ENCODE data around the gene PPFIA1.

The PPFIA1 gene

GRCh38 chr11:70341881-70342429 lies 71.5 kb downstream of the PPFIA1 start:
- no peak for TF ChIP-seq SP1 (IDR thresholded peaks at IDR 0.05)
- TF ChIP-seq BHLHE40 (IDR thresholded peaks at IDR 0.05; ENCODE audit: borderline replicate concordance) = no peak
- no peak for TF ChIP-seq ARNT (IDR thresholded peaks at IDR 0.05)
- no peak for TF ChIP-seq L3MBTL2 (conservative IDR thresholded peaks at IDR 0.05)
- no peak for TF ChIP-seq FOXK2 (IDR thresholded peaks at IDR 0.05)
- no peak for TF ChIP-seq ELF4 (IDR thresholded peaks at IDR 0.05)
- no peak for TF ChIP-seq FOXM1 (IDR thresholded peaks at IDR 0.05; ENCODE audit: borderline replicate concordance)
- no peak for TF ChIP-seq SUZ12 (IDR thresholded peaks at IDR 0.05)
- DNase-seq (ENCODE audit: extremely low spot score) = no peak
- CTCF ChIA-PET = no interaction called here
- POLR2A ChIA-PET = no interaction called here

- POLR2A ChIA-PET = no interaction called here
- DNase-seq (ENCODE audit: extremely low spot score) = no peak
- CTCF ChIA-PET = no interaction called here
- TF ChIP-seq ZNF384 (IDR thresholded peaks at IDR 0.05) (no peak), L3MBTL2 (conservative IDR thresholded peaks at IDR 0.05) (no peak), SUZ12 (IDR thresholded peaks at IDR 0.05) (no peak), FOXM1 (IDR thresholded peaks at IDR 0.05; ENCODE audit: borderline replicate concordance) (no peak), TARDBP (IDR thresholded peaks at IDR 0.05) (no peak), ELF4 (IDR thresholded peaks at IDR 0.05) (no peak), FOXA1 (IDR thresholded peaks at IDR 0.05) (no peak), LEF1 (IDR thresholded peaks at IDR 0.05; ENCODE audit: borderline replicate concordance) (no peak), ARNT (IDR thresholded peaks at IDR 0.05) (no peak), PKNOX1 (IDR thresholded peaks at IDR 0.05) (no peak)
Measured at GRCh38 chr11:70343636-70344035, 73.1 kb downstream of the PPFIA1 start.

GRCh38 chr11:70348191-70348590 lies 77.7 kb downstream of the PPFIA1 start:
- POLR2A ChIA-PET = no interaction called here
- CTCF ChIA-PET = interaction anchor here (0.6 kb wide), 1 partner anchor 17 kb away, joined by 3 read pairs; no protein-coding TSS in a partner anchor
- DNase-seq (ENCODE audit: extremely low spot score) = no peak
- no peak for TF ChIP-seq FOXM1 (IDR thresholded peaks at IDR 0.05; ENCODE audit: borderline replicate concordance)
- no peak for TF ChIP-seq ELF4 (IDR thresholded peaks at IDR 0.05)
- no peak for TF ChIP-seq SUZ12 (IDR thresholded peaks at IDR 0.05)
- TF ChIP-seq BHLHE40 (IDR thresholded peaks at IDR 0.05; ENCODE audit: borderline replicate concordance) = no peak
- no peak for TF ChIP-seq ARNT (IDR thresholded peaks at IDR 0.05)

GRCh38 chr11:70348608-70349007 lies 78.1 kb downstream of the PPFIA1 start:
- ChIA-PET POLR2A (no interaction called here), CTCF (no interaction called here)
- DNase-seq (ENCODE audit: extremely low spot score) = no peak

GRCh38 chr11:70351646-70352045 lies 81.2 kb downstream of the PPFIA1 start:
- no peak for DNase-seq (ENCODE audit: extremely low spot score)
- POLR2A ChIA-PET = no interaction called here
- no peak for TF ChIP-seq PKNOX1 (IDR thresholded peaks at IDR 0.05)
- TF ChIP-seq BHLHE40 (IDR thresholded peaks at IDR 0.05; ENCODE audit: borderline replicate concordance) = no peak
- TF ChIP-seq SUZ12 (IDR thresholded peaks at IDR 0.05) = no peak
- TF ChIP-seq ARNT (IDR thresholded peaks at IDR 0.05) = no peak
- TF ChIP-seq SP1 (IDR thresholded peaks at IDR 0.05) = no peak
- TF ChIP-seq FOXM1 (IDR thresholded peaks at IDR 0.05; ENCODE audit: borderline replicate concordance) = no peak
- TF ChIP-seq NFRKB (IDR thresholded peaks at IDR 0.05) = no peak
- no peak for TF ChIP-seq L3MBTL2 (conservative IDR thresholded peaks at IDR 0.05)
- TF ChIP-seq ELF4 (IDR thresholded peaks at IDR 0.05) = no peak
- TF ChIP-seq CTBP1 (IDR thresholded peaks at IDR 0.05; ENCODE audit: borderline replicate concordance) = no peak
- CTCF ChIA-PET = no interaction called here

More at GRCh38 chr11:70348608-70349007, 78.1 kb downstream of the PPFIA1 start:
- TF ChIP-seq CTBP1 (IDR thresholded peaks at IDR 0.05; ENCODE audit: borderline replicate concordance) = no peak
- no peak for TF ChIP-seq L3MBTL2 (conservative IDR thresholded peaks at IDR 0.05)
- TF ChIP-seq TARDBP (IDR thresholded peaks at IDR 0.05) = no peak
- no peak for TF ChIP-seq NFRKB (IDR thresholded peaks at IDR 0.05)
- no peak for TF ChIP-seq ELF4 (IDR thresholded peaks at IDR 0.05)
- TF ChIP-seq BHLHE40 (IDR thresholded peaks at IDR 0.05; ENCODE audit: borderline replicate concordance) = no peak
- no peak for TF ChIP-seq ARNT (IDR thresholded peaks at IDR 0.05)
- no peak for TF ChIP-seq FOXK2 (IDR thresholded peaks at IDR 0.05)
- TF ChIP-seq SP1 (IDR thresholded peaks at IDR 0.05) = no peak
- TF ChIP-seq ZNF384 (IDR thresholded peaks at IDR 0.05) = no peak
- no peak for TF ChIP-seq LEF1 (IDR thresholded peaks at IDR 0.05; ENCODE audit: borderline replicate concordance)
- TF ChIP-seq PKNOX1 (IDR thresholded peaks at IDR 0.05) = no peak
- TF ChIP-seq FOXA1 (IDR thresholded peaks at IDR 0.05) = no peak
- no peak for TF ChIP-seq FOXM1 (IDR thresholded peaks at IDR 0.05; ENCODE audit: borderline replicate concordance)

- ChIA-PET POLR2A (no interaction called here), CTCF (no interaction called here)
- TF ChIP-seq FOXM1 (IDR thresholded peaks at IDR 0.05; ENCODE audit: borderline replicate concordance) = no peak
- TF ChIP-seq SUZ12 (IDR thresholded peaks at IDR 0.05) = no peak
- no peak for TF ChIP-seq TARDBP (IDR thresholded peaks at IDR 0.05)
- no peak for TF ChIP-seq L3MBTL2 (conservative IDR thresholded peaks at IDR 0.05)
- TF ChIP-seq FOXK2 (IDR thresholded peaks at IDR 0.05) = no peak
- no peak for TF ChIP-seq PKNOX1 (IDR thresholded peaks at IDR 0.05)
- TF ChIP-seq SP1 (IDR thresholded peaks at IDR 0.05) = no peak
- TF ChIP-seq ZNF384 (IDR thresholded peaks at IDR 0.05) = no peak
- no peak for TF ChIP-seq ELF4 (IDR thresholded peaks at IDR 0.05)
- TF ChIP-seq CTBP1 (IDR thresholded peaks at IDR 0.05; ENCODE audit: borderline replicate concordance) = no peak
- no peak for TF ChIP-seq LEF1 (IDR thresholded peaks at IDR 0.05; ENCODE audit: borderline replicate concordance)
- no peak for TF ChIP-seq BHLHE40 (IDR thresholded peaks at IDR 0.05; ENCODE audit: borderline replicate concordance)
- no peak for TF ChIP-seq ARNT (IDR thresholded peaks at IDR 0.05)
- TF ChIP-seq HDGF (IDR thresholded peaks at IDR 0.05; ENCODE audit: borderline replicate concordance) = no peak
- TF ChIP-seq FOXA1 (IDR thresholded peaks at IDR 0.05) = no peak
- TF ChIP-seq NFRKB (IDR thresholded peaks at IDR 0.05) = no peak
- no peak for DNase-seq (ENCODE audit: extremely low spot score)
Measured at GRCh38 chr11:70352100-70352499, 81.6 kb downstream of the PPFIA1 start.

Data from HEK293T (cell line).